GM12891 (cell line): ENCODE results near the gene SLC22A31.

Experiments
- PAX5 ChIP-seq: IDR thresholded peaks from 2 replicates; pipeline ENCODE4 v1.6.1; 2011; ENCODE audit warnings: low read length, moderate library complexity, mild to moderate bottlenecking; ENCODE audit not compliant: insufficient read depth, severe bottlenecking
- POLR2A ChIP-seq: IDR thresholded peaks from 2 replicates; pipeline ENCODE4 v1.6.1; 2011; ENCODE audit warnings: low read depth, low read length, control low read depth
- POLR2AphosphoS5 ChIP-seq: IDR thresholded peaks from 2 replicates; pipeline ENCODE4 v1.6.1; 2011; ENCODE audit warnings: low read depth, low read length, control low read depth
- SPI1 ChIP-seq: IDR thresholded peaks from 2 replicates; pipeline ENCODE4 v1.6.1; 2011; ENCODE audit warnings: low read depth, low read length, control low read depth
- TAF1 ChIP-seq: IDR thresholded peaks from 2 replicates; pipeline ENCODE4 v1.6.1; 2011; ENCODE audit warnings: low read depth, low read length, control low read depth

- TF ChIP-seq POLR2A (no peak), POLR2AphosphoS5 (no peak), PAX5 (no peak), SPI1 (no peak), TAF1 (no peak)
Observed at GRCh38 chr16:89164847-89165680, 35.3 kb downstream of the SLC22A31 start.
